HepG2 (cell line): ENCODE results near the gene SLC35E4. TPM values are rescaled to one million over a fixed set of nuclear protein-coding genes. Genes with fewer than 3 reads are reported as not detected.
"Not testable (repeated sequence)": the region's sequence is repeated elsewhere in the genome, so short reads cannot be mapped to it uniquely, and the experiment has no call there.

Experiments used
- ATAC-seq: fragments of 200-7000 bp; cut with Tn5 transposase; 3 replicates; pipeline ENCODE4 v1.9.1; 2020; ENCODE audit warnings: mild to moderate bottlenecking, moderate library complexity
- BruUV-seq: library from RNA; stranded (reverse); fragments of 400-500 nt; replicated peaks from 2 replicates; lab custom pipeline; 2021; lab: Mats Ljungman, UMichigan
- CTCF ChIA-PET: fragments of 300-600 bp; formaldehyde crosslinking; extraction: SDS; loops from one replicate; lab custom pipeline; 2021; ENCODE audit warnings: low total read pairs, inconsistent platforms, low intra/inter-chr PET ratio; lab: Yijun Ruan, JAX
- POLR2A ChIA-PET: fragments of 350-600 bp; sonication (Branson Sonifier 250); formaldehyde crosslinking; loops from one replicate; lab custom pipeline; 2020; ENCODE audit warnings: antibody characterized with exemption, inconsistent platforms; lab: Yijun Ruan, JAX
- DNase-seq: peaks from one replicate; pipeline ENCODE4 v3.0.0-alpha.2; 2015; ENCODE audit warnings: low spot score
- FAIRE-seq: peaks from 3 replicates; lab custom pipeline; 2011; peaks lifted over from hg19 to GRCh38; lab: Jason Lieb, UNC
- H2AFZ ChIP-seq: one replicate; pipeline ENCODE4 v1.6.1; 2011; ENCODE audit warnings: low read length, inconsistent platforms
- H3K27ac ChIP-seq: fragments of 300-600 bp; 3 replicates; pipeline ENCODE4 v1.8.0; 2011; ENCODE audit warnings: mixed run types, mild to moderate bottlenecking, mixed read lengths, low read length, inconsistent platforms; ENCODE audit not compliant: insufficient read depth; ENCODE audit errors: extremely low read length
- H3K27me3 ChIP-seq, 2 experiments: fragments of 200-600 bp in 1 of 2; 2 replicates in 1 of 2; 3 replicates in 1 of 2; pipeline versions ENCODE4 v1.6.0 to v1.8.0; 2011; ENCODE audit warnings: low read length in 2 of 2, mild to moderate bottlenecking in 2 of 2, moderate library complexity in 2 of 2, inconsistent platforms in 1 of 2; ENCODE audit not compliant: insufficient read depth in 2 of 2, control insufficient read depth in 1 of 2
- H3K36me3 ChIP-seq, 2 experiments: fragments of 200-600 bp in 1 of 2; replicated peaks in 1 of 2; 2 replicates in 1 of 2; 3 replicates in 1 of 2; pipeline versions ENCODE4 v1.5.1 to v1.8.0; 2011; ENCODE audit warnings: low read length in 2 of 2, inconsistent platforms in 1 of 2; ENCODE audit not compliant: insufficient read depth in 2 of 2, control insufficient read depth in 1 of 2
- H3K4me1 ChIP-seq: 2 replicates; pipeline ENCODE4 v1.5.1; 2012; ENCODE audit warnings: low read length, inconsistent platforms; ENCODE audit not compliant: insufficient read depth
- H3K4me2 ChIP-seq: 2 replicates; pipeline ENCODE4 v1.6.0; 2011; ENCODE audit warnings: low read depth, low read length, inconsistent platforms
- H3K4me3 ChIP-seq, 3 experiments: fragments of 200-600 bp in 1 of 3; sonication (generic), shearing (Covaris generic) in 1 of 3; replicated peaks in 1 of 3; 2 replicates each; pipeline ENCODE4 v1.5.1; 2011 to 2016; ENCODE audit warnings: low read length in 3 of 3, inconsistent platforms in 2 of 3, low read depth in 2 of 3, mild to moderate bottlenecking in 2 of 3, control low read depth in 1 of 3, mixed read lengths in 1 of 3; ENCODE audit not compliant: insufficient read depth in 1 of 3
- H3K79me2 ChIP-seq: one replicate; pipeline ENCODE4 v1.6.1; 2011; ENCODE audit warnings: low read length, inconsistent platforms; ENCODE audit not compliant: insufficient read depth
- H3K9ac ChIP-seq: 2 replicates; pipeline ENCODE4 v1.6.0; 2011; ENCODE audit warnings: mild to moderate bottlenecking, low read depth, low read length, inconsistent platforms; ENCODE audit not compliant: insufficient read depth
- H3K9me3 ChIP-seq: 2 replicates; pipeline ENCODE4 v1.5.1; 2012; ENCODE audit warnings: mild to moderate bottlenecking, low read length
- H4K20me1 ChIP-seq: 2 replicates; pipeline ENCODE4 v1.6.0; 2011; ENCODE audit warnings: inconsistent platforms, mild to moderate bottlenecking, low read length, moderate library complexity; ENCODE audit not compliant: insufficient read depth
- CBX5 ChIP-seq: sonication (generic); formaldehyde crosslinking; IDR thresholded peaks from 2 replicates; pipeline ENCODE4 v1.4.0; 2020; ENCODE audit warnings: missing genetic modification reagents, borderline replicate concordance
- ELF4 ChIP-seq: sonication (generic); formaldehyde crosslinking; IDR thresholded peaks from 2 replicates; pipeline ENCODE4 v1.5.0; 2020; ENCODE audit warnings: missing genetic modification reagents, mild to moderate bottlenecking, moderate library complexity, borderline replicate concordance
- GATAD2A ChIP-seq: IDR thresholded peaks from 2 replicates; pipeline ENCODE4 v1.6.1; 2016
- KDM5A ChIP-seq: fragments of 200-600 bp; sonication (generic); IDR thresholded peaks from 2 replicates; pipeline ENCODE4 v1.7.0; 2018; ENCODE audit warnings: antibody characterized with exemption, mild to moderate bottlenecking, low read length, borderline replicate concordance
- MYC ChIP-seq: sonication (generic); formaldehyde crosslinking; IDR thresholded peaks from 2 replicates; pipeline ENCODE4 v1.9.0; 2021; ENCODE audit warnings: missing genetic modification reagents, borderline replicate concordance
- SMAD1 ChIP-seq: sonication (generic); formaldehyde crosslinking; IDR thresholded peaks from 2 replicates; pipeline ENCODE4 v1.4.0; 2020; ENCODE audit warnings: missing genetic modification reagents, low read depth, mild to moderate bottlenecking, borderline replicate concordance
- SOX5 ChIP-seq: IDR thresholded peaks from 2 replicates; pipeline ENCODE4 v1.6.1; 2016; ENCODE audit warnings: borderline replicate concordance
- ZNF468 ChIP-seq: sonication (generic); formaldehyde crosslinking; IDR thresholded peaks from 2 replicates; pipeline ENCODE4 v1.8.0; 2022; ENCODE audit warnings: mild to moderate bottlenecking, moderate library complexity, missing genetic modification reagents
- ZNF564 ChIP-seq: sonication (generic); formaldehyde crosslinking; IDR thresholded peaks from 2 replicates; pipeline ENCODE4 v1.8.1; 2023; ENCODE audit warnings: mild to moderate bottlenecking, missing genetic modification reagents
- ZNF747 ChIP-seq: sonication (generic); formaldehyde crosslinking; IDR thresholded peaks from 2 replicates; pipeline ENCODE4 v1.8.1; 2023; ENCODE audit warnings: missing genetic modification reagents, mild to moderate bottlenecking, borderline replicate concordance
- WGBS: methylation state at CpG from one replicate; pipeline ENCODE4 v1.1.6; 2017; ENCODE audit warnings: low lambda C conversion rate; 5-methylcytosine and 5-hydroxymethylcytosine counted together
- in situ Hi-C: cut with HindIII; loops from 2 replicates; pipeline ENCODE4 v1.10.0; 2017; ENCODE audit warnings: low pct_unique_long_range_greater_than_20kb; ENCODE audit not compliant: extremely low pct_ligation_motif_present
- intact Hi-C: fragments of 100-400 bp; cut with micrococcal nuclease; formaldehyde crosslinking; loops from one replicate; pipeline ENCODE4 v1.10.0; 2022; ENCODE audit not compliant: unreplicated experiment
- polyA plus RNA-seq, 8 experiments: library from polyadenylated mRNA; depleted of rRNA in 3 of 8; stranded (reverse) in 7 of 8; unstranded in 1 of 8; fragments of >200 nt; fragmentation: Illumina TruSeq in 4 of 8; extraction: Trizol in 4 of 8; gene quantifications; 2 replicates each; pipeline versions ENCODE4 v1.2.1 to v1.2.3, GENCODE V29; 2011 to 2016; ENCODE audit warnings: low read depth in 4 of 8, missing spikeins in 1 of 8, mixed read lengths in 1 of 8; ENCODE audit not compliant: insufficient read depth in 1 of 8
- total RNA-seq, 5 experiments: library from RNA; depleted of rRNA; stranded (reverse); fragments of >200 nt; fragmentation: Illumina TruSeq; extraction: Trizol; gene quantifications; 2 replicates each; pipeline ENCODE4 v1.2.3, GENCODE V29; 2016; ENCODE audit warnings: low read depth in 1 of 5
- TF ChIP-seq, protein P1 (sequence below): sonication (generic); formaldehyde crosslinking; IDR thresholded peaks from 2 replicates; pipeline ENCODE4 v1.4.0; 2020; ENCODE audit warnings: missing genetic modification reagents
- TF ChIP-seq, protein P2 (sequence below), 2 experiments: sonication (generic) in 1 of 2; formaldehyde crosslinking in 1 of 2; IDR thresholded peaks; 2 replicates each; pipeline versions ENCODE4 v1.4.0 to v1.6.1; 2018 to 2020; ENCODE audit warnings: missing genetic modification reagents in 2 of 2, borderline replicate concordance in 1 of 2, low read depth in 1 of 2, mild to moderate bottlenecking in 1 of 2, missing biosample characterization in 1 of 2

Gene SLC35E4
- total and polyA plus RNA-seq, 2 of the 13 experiments (the other 11 are each of a cell fraction or from before 2014, with no cell fraction given), result 0.07 to 0.15 TPM

DNA sequence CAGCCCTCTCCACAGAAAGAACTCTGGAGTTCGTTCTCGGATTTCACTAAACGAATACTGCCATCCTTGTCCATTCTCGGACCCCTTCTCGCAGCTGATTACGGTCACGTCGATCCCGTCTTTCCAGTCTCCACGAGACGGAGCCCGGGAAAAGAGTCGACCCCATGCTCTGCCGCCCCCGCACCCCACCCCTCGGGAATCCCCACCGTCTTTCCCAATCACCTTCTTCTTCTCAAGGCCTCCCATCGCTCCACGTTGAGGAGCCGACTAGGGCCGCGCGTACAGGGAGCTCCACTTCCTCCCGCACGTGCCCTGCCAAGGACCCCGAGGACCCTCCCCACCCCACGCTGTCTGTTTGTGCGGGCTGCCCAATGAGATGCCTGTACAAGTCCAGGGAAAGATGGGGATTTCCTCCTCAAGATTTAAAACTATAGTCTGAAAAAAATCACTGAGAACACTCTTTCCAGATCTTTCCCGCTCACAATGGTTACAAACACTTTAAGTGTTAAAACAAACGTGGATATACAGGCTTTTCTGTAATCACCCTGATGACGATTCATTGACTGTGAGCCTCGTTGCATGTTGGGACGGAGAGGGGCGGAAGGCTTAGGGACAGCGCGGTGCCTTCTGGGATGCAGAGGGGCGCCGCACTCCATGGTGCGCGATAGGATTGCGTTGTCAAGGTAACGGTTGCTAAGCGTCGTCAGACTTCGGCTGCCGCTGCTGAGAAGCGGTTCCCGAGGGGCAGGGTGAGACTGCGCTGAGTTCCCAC is 43.8 kb upstream of the SLC35E4 start, which contains the start of gene PES1 (continued):
- TF ChIP-seq MYC (CRISPR knock-in tag) (peak; percentile 98), SMAD1 (CRISPR knock-in tag) (peak; percentile 46; the same call in 1 of the 2 replicates), CBX5 (peak; percentile 56; the same call in 1 of the 2 replicates), ZNF747 (CRISPR knock-in tag) (no peak; the same call in 1 of the 2 replicates), SOX5 (no peak), KDM5A (peak; percentile 94), ELF4 (CRISPR knock-in tag) (peak; percentile 72; the same call in 1 of the 2 replicates), GATAD2A (CRISPR knock-in tag) (0 out of 2 replicates have a peak, but pooled peaks have one; percentile 32), ZNF468 (no peak), ZNF564 (CRISPR knock-in tag) (no peak)
- TF ChIP-seq, protein P1, sequence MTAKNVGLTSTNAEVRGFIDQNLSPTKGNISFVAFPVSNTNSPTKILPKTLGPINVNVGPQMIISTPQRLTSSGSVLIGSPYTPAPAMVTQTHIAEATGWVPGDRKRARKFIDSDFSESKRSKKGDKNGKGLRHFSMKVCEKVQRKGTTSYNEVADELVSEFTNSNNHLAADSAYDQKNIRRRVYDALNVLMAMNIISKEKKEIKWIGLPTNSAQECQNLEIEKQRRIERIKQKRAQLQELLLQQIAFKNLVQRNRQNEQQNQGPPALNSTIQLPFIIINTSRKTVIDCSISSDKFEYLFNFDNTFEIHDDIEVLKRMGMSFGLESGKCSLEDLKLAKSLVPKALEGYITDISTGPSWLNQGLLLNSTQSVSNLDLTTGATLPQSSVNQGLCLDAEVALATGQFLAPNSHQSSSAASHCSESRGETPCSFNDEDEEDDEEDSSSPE (CRISPR knock-in tag), result peak; percentile 38; the same call in 1 of the 2 replicates
- TF ChIP-seq, protein P2, sequence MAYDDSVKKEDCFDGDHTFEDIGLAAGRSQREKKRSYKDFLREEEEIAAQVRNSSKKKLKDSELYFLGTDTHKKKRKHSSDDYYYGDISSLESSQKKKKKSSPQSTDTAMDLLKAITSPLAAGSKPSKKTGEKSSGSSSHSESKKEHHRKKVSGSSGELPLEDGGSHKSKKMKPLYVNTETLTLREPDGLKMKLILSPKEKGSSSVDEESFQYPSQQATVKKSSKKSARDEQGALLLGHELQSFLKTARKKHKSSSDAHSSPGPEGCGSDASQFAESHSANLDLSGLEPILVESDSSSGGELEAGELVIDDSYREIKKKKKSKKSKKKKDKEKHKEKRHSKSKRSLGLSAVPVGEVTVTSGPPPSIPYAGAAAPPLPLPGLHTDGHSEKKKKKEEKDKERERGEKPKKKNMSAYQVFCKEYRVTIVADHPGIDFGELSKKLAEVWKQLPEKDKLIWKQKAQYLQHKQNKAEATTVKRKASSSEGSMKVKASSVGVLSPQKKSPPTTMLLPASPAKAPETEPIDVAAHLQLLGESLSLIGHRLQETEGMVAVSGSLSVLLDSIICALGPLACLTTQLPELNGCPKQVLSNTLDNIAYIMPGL (CRISPR knock-in tag; IDR thresholded peaks at IDR 0.05; ENCODE audit: borderline replicate concordance in 1 of 2, low read depth in 1 of 2), result peak; percentile 21 to 55; a peak in 2 of 4 replicates

DNA sequence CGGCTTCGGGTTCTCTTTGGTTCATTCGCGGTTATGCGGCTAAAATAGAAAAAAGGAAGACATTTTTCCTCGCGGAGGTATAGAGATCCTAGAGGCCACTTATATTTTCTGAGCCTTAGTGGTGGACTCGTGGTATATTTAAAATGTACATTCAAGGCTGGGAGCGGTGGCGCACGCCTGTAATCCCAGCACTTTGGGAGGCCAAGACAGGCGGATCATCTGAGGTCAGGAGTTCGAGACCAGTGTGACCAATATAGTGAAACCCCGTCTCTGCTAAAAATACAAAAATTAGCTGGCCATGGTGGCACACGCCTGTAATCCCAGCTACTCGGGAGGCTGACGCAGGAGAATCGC is 43.2 kb upstream of the SLC35E4 start:
- intact Hi-C loops, H3K27ac ChIP-seq, H3K27me3 ChIP-seq, H3K9me3 ChIP-seq, H2AFZ ChIP-seq, H4K20me1 ChIP-seq, ATAC-seq, in situ Hi-C loops, FAIRE-seq, CTCF ChIA-PET, DNase-seq, H3K9ac ChIP-seq, BruUV-seq: not testable (repeated sequence)
- POLR2A ChIA-PET, result interaction anchor here (1.2 to 1.7 kb wide), 5 partner anchors 14 to 169 kb away, joined by 4 to 10 read pairs (median 5); partner anchors contain the start of genes GAL3ST1 and TCN2
- Histone ChIP-seq H3K4me1 (peaks cover 26% of the 10 kb centered on the region), H3K4me3 (peak overlapping the region in 1 of 3 experiments; percentile 84; a peak in 1 of 6 replicates), H3K79me2 (peaks cover 27% of the 10 kb centered on the region), H3K4me2 (peak overlapping the region; percentile 85), H3K36me3 (peaks cover 17 to 21% of the 10 kb centered on the region in 2 experiments)
- WGBS, result 26% methylated on average over 18 of the region's 18 CpGs
